Activated CD4-positive, alpha-beta T cell treated with anti-CD3 and anti-CD28 coated beads, Interleukin-10, Interleukin-2, amounts not matched to agents 100 ng/mL and 50 ng/mL, durations not matched to agents 16 hours and 8 hours (primary cell): Measurements from ENCODE around the gene MYO5A.

ENCODE experiments used
- DNase-seq: peaks from one replicate; pipeline ENCODE4 v3.0.0-alpha.2; 2020

Gene MYO5A

GRCh38 chr15:52360229-52361203, 168.2 kb downstream of the MYO5A start:
- DNase-seq, result no peak

DNA sequence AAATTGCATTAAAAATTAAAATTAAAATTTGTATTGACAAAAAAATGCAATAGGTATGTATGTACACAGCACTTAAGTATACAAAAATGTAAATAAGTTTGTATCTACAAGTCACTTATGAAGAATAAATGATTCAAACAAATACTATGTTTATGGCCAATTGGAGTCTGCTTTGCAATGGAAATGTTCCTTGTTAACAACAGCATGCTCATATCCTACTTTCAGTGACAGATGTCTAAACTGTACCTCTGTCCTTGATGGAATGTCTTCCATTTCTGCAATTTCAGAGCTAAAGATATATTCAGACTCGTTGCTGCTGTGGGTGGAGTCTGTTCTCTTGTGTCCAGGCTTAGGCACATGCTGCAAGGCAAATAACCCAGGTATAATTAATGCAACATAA, 169.0 kb downstream of the MYO5A start:
- DNase-seq, result no peak

DNA sequence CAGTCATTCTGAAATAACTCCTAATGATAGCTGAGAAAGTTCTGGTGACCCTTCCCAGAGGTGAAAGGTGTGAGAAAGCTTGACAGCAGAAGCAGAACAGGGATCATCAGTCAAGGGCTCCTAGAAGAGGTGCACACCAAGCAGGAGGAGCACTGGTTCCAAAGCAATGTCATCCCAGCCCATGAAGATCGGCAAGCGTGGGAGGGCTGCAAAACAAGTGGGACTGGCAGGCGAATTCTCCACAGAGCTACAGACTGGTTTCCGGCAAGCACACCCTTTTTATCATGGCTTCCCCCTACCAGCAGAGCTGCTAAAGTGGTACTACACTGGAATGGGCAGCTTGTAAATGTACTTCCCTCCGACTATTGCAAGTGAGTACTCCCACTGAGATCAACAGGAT, 170.7 kb downstream of the MYO5A start:
- DNase-seq, result no peak

DNA sequence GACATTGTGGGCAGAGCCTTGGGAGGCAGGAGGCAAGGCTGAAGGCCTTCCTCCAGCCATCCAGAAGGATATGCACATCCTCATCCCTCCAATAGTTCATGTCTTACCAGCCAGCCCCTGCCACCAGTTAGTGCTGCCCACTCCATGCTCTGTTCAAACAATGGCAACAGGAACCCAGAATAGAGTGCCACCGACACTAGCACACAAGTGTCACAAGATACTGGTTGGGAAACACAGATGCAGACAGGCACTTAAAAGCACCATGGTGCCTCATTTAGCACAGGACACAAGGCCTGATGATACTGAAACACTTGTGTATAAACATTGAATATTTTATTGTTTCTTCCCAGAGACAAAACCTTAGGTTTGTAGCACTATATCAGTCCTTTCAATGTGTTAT, 176.6 kb downstream of the MYO5A start:
- DNase-seq, result no peak

GRCh38 chr15:52351206-52351908, 177.3 kb downstream of the MYO5A start:
- no peak for DNase-seq

- no peak for DNase-seq
Observed at GRCh38 chr15:52350423-52350822, 178.3 kb downstream of the MYO5A start.

- no peak for DNase-seq
Observed at GRCh38 chr15:52349052-52349700, 179.5 kb downstream of the MYO5A start.

DNA sequence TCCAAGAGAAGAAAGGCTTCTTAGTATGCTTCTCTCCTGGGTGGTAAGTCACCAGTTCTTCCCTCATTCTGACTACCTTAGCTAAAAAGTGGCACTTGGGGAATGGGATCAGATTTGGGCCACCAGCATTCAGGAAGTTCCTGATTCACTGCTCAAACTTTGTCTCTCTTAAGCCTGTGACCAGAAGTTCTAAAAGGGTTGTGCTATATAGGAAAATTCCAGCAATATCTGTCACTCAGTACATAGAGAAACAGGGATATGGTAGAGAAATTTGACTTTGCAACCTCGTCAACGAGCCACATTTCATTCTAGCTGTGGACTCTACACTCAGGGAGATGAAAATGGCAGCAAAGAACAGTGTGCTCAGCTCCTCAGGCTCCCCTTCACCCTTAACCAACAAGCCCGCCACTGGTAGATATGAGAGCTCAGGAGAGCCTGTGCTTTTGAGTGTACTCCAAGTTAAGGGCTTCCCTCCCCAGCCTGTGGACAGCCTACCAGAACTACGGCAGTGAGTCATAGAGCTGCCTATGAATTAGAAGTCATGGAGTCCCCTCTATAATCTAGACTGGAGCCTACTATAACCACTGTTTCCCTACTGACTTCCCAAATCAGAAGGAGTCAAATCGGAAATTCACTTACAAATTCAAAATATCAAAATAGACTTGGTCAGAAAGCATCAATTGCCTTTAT, 180.5 kb downstream of the MYO5A start:
- DNase-seq, result no peak

DNA sequence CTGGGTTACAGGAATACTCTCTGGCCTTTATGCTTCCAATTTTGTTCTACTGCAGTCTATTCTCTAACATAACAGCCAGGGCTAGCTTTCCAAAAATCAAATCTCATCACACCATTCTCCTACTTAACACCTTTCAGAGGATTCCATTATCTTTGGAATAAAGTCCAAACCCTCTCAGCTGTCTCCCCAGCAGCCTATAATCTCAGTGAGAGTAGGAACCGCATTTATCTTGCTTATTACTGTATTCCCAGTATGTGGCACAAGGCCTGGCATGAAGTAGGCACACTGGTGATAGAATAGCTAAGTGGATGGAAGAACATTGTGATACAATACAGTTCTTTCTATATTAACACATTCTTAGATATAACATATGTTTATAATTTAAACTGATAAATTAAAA, 184.1 kb downstream of the MYO5A start:
- DNase-seq, result no peak

GRCh38 chr15:52343831-52344230, 184.8 kb downstream of the MYO5A start:
- no peak for DNase-seq

- DNase-seq, result no peak
Observed at GRCh38 chr15:52340093-52340492, 188.6 kb downstream of the MYO5A start.

- no peak for DNase-seq
Observed at GRCh38 chr15:52338891-52339290, 189.8 kb downstream of the MYO5A start.

GRCh38 chr15:52338058-52338457, 190.6 kb downstream of the MYO5A start:
- no peak for DNase-seq

GRCh38 chr15:52337198-52337853, 191.4 kb downstream of the MYO5A start:
- DNase-seq, result no peak

- DNase-seq, result no peak
Observed at GRCh38 chr15:52336529-52336928, 192.2 kb downstream of the MYO5A start.

GRCh38 chr15:52334491-52335160, 194.1 kb downstream of the MYO5A start:
- DNase-seq, result no peak

DNA sequence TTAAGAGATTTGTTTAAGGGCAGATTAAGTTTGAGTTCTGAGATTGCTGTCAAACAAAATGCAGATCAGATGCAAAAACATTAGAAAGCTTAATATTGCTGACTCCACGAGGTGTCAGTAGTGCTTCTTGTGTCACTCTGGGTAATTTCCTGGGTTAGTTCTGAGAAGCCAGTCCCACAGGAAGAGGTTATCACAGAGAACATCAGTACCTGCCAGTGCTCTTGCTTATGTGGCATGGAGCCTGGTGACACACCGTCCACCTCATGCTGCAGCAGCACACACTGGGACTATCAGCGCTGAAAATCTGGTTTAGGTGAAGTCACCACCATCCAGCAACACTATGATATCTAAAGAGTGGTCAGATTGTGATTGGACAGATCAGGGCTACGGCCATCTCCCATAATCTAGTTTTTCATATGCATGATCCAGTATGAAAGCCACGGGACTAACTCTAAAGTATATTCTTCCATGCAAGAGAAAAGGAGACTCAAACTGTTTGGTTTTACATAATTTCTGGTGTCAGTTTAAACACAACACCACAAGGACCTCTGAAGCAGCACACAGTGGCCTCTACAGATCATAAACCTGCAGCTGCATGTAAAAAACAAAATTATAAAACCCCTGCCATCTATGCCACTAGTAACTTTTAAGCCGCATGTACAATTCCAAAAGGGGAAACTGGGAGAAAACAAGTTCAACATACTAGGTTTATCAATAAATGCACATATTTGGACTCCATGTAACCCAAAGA, 197.0 kb downstream of the MYO5A start:
- peak; percentile 93 for DNase-seq

DNA sequence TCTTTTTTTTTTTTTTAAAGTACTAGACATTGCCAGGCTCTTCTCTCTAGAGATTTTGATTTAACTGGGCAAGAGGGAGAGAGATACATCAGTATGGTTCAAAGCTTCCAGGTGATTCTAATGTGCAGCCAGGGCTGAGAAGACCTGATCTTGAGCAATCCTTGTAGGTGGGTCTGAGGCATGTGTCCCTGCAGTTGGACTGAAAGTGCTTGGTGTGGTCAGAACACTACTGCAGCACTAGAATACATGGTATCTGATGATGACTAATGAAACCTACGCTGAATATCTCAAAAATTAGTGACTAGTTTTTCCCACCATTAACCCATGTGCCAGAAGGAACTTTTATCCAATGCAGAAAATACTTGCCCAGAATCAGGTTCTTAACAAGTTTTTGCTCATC, 198.7 kb downstream of the MYO5A start:
- DNase-seq, result peak; percentile 56

- DNase-seq, result no peak
Observed at GRCh38 chr15:52329150-52329549, 199.5 kb downstream of the MYO5A start.

DNA sequence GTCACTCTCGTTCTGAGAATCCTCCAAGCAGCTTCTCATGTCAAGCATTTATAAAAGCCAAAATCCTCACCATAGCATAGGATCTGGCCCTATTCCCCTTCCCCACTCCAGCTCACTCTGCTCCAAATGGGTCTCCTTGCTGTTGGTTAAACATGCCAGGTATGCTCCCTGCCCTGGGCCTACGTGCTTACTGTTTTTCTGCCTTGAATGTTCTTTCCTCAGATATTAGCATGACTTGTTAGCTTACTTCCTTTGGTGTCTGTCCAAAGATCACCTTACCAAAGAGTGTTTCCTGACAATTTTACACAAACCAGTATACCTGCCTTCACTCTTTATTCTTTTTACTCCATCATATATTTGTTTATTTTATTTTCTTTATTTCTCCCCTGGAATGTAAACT, 200.0 kb downstream of the MYO5A start:
- no peak for DNase-seq

GRCh38 chr15:52326756-52327155, 201.9 kb downstream of the MYO5A start:
- DNase-seq, result no peak
